ENCODE results near the gene TGFBR2.

TGFBR2 gene

DNA sequence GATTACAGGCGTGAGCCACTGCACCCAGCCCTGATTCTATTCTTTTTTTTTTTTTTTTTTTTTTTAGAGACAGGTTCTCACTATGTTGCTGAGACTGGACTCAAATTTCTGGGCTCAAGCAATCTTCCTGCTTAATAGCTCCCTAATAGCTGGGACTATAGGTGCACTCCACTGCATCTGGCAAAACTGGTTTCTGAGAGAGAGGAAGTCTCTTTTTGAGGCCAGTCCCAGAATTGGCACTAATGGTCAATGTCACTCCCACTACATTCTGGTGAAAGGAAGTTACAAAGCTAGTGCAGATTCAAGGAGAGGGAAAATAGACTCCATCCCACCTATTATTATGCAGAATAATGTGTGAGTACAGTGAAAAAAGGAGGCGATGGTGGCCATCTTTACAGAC is 5.8 kb upstream of the TGFBR2 start:
- DNase-seq (ENCODE audit: low read depth in 2 of 2, low spot score in 1 of 2), result no peak

DNA sequence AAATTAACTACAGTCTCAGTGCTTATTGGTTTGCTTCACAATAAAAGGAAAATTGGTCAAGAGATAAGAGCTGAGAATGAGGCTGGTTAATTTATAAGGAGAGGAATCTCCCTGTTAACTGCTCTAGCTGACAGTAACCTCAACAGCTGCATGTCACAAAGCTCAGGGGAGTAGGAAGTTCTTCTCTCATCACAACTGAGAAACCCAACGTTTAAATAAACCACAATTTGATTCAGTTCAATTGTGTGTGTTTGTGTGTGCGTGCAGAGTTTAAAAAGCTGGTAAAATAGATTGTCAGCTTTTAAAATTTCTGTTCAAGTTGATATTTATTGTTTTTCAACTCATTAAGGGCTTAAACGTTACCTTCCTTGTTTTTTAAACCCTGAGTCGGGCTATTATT is 3.5 kb upstream of the TGFBR2 start:
- DNase-seq (ENCODE audit: low read depth in 2 of 2, low spot score in 1 of 2), result no peak

DNA sequence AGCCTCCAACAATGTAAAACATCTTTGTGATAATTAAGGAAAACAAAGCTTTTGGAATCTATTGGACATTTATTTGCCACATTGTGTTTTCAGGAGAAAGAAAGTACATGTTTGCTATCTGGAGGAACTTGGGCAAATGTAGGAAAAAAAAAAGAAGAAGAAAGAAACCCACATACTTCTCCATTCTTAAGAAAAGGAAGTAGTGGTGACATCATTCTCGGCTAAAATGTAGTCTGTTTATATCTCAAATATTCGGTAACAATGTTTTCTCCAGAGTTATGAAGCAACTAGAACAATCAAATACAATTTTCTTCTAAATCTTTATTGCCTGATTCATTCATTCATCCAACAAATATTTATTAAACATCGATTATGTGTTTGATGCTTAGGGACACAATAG is 2.3 kb upstream of the TGFBR2 start:
- DNase-seq (ENCODE audit: low read depth in 2 of 2, low spot score in 1 of 2), result no peak

DNA sequence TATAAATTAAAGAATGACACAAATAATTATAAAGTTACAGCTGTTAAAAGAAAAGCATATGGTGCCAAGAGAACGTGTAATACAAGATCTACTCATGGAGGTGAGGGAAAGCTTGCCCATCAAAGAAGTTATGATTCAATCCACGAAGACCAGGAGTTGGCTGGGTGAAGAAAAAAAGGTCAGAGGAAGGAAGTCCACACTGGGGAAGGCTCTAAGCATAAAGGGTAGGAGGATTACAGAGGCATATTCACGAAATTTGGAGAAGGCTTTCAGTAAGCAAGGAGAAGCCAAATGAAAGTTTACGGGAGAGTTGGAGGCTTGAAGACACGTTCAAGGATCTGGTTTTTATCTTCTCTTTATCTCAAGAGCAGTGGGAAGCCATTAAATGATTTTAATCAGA is 1.8 kb upstream of the TGFBR2 start:
- DNase-seq (ENCODE audit: low read depth in 2 of 2, low spot score in 1 of 2), result no peak

DNA sequence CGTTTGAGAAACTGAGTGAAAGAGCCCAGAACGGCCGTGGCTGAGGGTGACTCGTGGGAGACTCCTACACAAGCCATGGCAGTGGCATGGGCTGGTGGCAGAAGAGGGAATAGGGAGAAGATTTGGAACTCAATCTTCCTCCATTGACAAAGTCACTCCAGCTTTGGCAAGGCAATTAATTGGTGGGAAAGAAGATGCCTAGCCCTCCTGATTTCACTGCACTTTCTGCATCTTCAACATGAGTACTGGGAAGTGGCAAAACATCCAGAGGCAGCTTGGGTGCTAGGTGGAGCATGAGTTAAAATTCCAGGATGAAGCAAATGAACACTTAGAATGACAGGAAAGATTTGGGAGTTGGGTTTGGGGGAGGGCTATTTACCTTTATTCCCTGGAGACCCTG is 1.4 kb upstream of the TGFBR2 start:
- DNase-seq (ENCODE audit: low read depth in 2 of 2, low spot score in 1 of 2), result no peak

DNA sequence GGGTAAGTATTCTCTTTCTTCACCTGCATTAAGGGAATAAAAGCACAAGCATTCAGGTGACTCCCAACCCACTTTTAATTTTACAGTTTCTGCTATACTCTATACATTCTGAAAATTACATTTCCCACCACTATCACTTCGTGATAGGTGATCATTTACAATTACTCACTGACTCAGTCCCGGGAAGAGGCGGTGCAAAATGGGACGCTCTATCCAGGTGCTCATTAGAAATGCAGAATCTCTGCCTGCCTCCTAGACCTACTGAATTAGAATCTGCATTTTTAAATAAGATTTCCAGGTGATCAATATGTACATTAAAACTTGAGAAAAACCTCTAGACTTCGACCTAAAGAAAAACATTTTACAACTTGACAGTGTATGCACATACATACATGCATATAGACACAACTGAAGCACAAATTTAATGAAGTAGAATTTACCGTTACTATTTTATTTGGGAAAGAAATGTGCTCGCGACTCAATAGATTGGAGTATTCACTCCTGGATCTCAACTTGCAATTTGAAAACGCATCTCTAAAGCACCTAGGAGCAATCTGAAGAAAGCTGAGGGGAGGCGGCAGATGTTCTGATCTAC is 598 bp upstream of the TGFBR2 start:
- no peak for DNase-seq (ENCODE audit: low read depth in 2 of 2, low spot score in 1 of 2)

DNA sequence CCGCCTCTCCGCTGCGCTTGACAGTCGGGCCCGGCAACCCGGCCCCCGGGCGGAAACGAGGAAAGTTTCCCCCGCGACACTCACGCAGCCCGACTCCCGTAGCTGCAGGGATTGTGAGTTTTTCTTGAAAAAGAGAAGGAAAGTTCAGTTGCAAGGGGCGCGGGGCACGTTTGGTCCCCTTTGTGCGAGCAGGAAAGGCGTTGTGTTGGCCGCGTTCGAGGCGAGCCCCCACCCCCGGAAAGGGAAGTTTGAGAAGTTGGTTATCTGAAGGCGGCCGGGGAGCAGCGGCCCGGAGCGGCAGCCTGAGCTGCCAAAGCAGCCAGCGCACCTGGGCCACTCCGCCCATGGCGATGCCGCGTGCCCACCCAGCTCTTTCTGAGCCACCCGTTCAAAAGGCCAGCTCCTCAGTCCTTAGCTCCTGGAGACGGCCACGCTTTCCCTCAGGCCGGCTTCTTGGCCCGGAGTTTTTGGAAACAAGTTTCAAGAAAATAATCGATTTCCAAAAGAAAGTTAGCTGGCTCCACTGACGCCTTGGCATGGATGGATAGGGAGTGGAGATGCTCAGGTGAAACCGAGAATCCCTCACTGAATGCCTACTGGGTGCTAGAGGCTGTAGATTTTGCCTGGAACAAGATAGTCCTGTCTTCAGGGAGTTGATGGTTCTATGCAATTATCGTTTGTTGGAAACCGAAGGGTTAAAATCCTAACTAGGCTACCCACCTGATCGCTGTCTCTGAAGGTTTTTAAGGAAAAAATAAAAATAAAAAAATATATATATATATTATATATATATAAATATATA is 832 bp downstream of the TGFBR2 start:
- DNase-seq (ENCODE audit: low read depth in 2 of 2, low spot score in 1 of 2), result peak; percentile 39 to 56

DNA sequence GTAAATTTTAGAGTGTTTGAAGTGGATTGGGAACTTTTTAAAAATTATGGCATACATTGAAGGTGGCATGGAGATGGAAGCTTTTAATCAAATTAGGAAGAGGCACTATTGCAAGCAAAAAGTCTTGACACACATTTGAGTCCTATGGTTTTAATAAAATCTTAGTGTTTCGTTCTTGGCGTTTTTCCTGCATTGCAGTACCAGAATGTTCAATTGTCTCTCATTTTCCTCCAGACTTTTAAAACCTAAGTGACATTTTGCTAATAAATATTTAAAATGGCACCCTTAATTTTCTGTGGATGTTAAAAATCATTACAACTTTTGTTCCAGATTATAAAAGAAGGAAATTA is 2.2 kb downstream of the TGFBR2 start:
- no peak for DNase-seq (ENCODE audit: low read depth in 2 of 2, low spot score in 1 of 2)

DNA sequence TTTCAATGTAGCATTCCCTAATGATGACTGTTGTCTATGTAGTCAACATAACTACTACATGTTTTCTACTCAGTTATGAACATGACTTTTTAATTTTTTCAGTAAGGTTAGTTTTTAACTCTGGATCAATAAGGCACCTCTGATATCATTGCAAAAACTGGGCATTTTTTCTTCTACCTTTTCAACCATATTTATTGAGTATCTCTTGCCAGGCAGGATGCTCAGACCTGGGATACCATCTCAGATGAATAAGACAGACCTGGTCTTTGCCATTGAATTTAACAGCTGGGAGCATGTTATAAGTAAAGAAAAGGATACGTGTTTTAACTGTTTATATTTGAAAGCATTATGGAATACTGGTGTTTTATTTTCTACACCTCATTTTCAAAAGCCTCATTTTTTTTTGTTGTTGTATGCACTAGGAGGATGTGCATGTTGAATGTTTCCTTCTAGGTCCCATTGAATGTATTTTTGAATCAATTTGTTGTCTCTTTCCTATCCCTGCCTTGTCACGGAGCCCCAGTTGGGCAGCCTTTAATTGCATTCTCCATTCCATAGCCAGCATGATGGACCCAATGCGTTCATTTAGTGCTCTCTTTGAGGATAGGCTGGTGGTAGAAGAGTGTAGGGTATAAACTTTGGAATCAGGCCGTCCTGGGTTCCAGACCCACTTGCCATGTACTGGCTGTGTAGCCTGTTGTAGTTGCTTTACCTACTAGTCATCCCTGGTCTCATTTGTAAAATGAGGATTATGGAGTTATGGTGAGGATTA is 3.7 kb downstream of the TGFBR2 start:
- DNase-seq (ENCODE audit: low read depth in 2 of 2, low spot score in 1 of 2), result no peak

DNA sequence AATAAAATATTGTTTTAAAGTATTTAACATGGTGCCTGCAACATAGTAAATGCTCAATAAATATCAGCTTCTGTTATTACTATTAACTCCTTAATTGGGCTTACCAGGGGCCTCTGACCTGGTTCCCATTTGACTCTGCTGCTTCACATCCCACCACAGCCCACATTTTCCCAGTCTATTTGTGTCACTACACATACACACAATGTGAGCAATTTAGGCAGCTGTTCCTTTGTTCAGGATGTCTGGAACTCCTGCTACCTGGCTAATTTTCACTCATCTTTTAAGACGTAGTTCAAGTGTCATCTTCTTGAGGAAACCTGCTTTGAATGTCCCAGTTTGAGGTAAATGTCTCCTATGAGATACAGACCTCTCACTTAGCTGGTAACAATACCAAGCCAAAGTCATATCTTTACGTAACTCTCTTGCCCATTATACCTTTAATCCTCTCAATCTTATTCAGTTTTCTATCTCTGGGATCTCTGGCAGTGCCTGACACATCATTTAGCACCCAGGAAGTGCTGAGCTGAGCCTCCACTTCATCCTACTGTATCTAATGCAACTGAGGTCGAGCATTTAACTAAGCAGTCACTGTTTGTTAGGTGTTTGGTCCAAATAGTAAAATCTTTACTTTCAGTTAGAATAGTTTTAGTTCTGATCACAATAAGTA is 4.4 kb downstream of the TGFBR2 start:
- no peak for DNase-seq (ENCODE audit: low read depth in 2 of 2, low spot score in 1 of 2)

DNA sequence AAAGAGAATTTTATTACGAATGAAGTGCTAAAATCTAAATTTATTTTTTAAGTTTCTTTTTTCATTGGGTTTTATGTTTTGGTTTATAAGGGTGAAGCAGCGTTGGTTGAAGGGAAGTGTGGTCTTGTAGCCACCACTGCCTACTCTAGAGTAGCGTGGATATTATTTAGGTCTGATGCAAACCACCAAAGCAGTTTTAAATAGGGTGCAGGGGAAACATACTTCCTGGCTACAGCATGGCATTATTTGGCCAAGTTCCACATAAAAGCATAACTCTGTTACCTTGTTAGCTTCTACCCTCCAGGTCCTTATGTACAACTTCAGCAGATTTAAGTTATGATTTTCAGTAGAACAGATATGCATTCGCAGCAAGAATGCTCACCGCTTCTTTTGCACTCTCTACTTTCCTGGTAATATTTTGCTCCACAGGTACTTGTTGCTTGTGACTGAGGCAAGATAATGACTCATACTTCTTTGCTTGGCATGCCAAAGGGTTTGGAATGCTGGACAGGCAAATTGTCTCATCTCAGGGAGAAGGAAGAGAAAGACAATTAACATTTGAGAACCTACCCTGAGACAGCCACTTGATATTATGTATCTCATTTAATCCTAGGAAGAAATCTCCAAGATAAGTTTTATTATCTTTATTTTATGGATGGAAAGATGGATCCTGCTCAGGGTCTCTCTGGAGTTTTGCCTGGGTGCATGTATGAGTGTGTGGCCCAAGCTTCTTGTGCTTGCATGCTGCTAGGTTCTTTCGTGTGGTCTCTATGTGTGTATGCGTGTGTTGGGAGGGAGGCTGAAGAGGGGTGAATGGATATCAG is 5.4 kb downstream of the TGFBR2 start:
- no peak for DNase-seq (ENCODE audit: low read depth in 2 of 2, low spot score in 1 of 2)

DNA sequence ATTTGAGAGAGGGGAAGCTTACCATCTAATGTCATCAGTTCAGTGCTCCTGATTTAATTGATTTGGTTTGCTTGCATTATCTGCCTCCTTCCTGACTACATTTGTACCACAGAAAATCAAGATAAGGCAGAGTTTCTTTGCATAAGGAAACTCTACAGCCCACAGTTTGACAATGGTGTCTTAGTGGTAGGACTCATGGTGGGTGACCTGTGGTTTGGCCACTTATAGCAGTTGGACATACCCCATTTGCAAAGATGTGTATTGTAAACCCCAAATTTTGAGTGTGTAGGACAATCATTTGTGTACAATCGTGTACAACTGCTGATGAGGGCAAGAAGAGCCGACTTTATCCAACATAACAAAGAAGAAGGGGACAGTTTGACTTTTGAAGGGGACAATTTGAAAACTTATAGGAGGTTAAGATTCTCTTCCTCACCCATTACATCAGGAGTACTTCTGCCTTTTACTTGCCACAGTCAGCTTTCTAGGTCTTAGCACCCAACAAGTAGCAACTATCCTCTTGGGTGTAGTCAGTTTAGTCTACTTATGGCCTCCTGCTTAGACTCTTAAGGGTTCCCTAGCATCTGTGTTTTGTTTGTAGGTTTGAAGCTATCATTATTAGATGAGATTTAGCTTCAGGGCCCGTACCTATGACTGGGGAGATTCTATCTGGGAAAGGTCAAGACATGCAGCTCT is 6.2 kb downstream of the TGFBR2 start:
- DNase-seq (ENCODE audit: low read depth in 2 of 2, low spot score in 1 of 2), result no peak

DNA sequence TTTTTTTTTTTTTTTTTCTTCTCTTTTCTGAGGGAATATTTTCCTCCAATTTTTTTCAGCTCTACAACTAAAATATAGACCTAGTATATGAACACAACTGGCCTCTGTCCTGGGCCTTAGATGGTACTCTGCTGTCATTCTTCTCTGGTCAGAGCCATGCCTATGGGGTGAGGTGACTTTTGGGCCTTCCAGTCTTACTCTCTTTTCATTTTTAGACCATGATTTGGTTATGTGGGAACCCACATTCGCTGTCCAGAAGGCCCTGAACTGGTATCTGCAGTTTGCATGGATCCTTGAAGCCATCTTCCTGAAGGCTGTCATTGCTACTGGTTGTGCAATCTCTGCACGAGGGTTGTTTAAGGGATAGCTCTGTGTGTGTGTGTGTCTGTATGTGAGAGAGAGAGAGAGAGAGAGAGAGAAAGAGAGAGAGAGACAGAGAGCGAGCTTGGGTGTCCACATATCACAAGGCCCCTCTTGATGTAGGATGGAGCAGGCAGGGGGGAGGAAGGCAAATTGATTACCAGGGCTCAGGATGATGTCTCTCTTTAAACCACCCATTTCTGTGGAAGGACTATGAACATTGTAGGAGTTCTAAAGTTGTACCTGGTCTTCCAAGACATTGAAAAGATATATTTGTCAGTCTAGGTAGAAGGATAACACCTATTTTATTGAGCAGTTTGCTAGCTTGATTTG is 6.9 kb downstream of the TGFBR2 start:
- no peak for DNase-seq (ENCODE audit: low read depth in 2 of 2, low spot score in 1 of 2)

DNA sequence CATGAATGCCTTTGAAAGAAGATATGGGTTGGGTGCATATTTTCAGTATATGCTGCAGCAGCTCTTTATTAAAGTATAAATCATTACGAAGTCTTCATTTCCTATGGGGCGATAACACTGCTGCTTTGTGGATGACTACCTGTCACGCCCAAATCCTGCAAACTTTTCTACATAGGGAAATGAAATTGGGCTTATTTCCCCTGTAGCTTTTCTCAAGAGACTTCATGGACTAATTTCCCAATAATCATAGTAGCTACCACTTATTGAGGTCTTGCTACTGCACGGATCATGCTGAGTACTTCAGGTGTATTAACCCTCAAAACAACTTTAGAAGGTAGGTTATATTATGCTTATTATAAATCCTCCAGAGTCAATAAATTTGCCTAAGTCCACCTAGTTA is 8.0 kb downstream of the TGFBR2 start:
- no peak for DNase-seq (ENCODE audit: low read depth in 2 of 2, low spot score in 1 of 2)

DNA sequence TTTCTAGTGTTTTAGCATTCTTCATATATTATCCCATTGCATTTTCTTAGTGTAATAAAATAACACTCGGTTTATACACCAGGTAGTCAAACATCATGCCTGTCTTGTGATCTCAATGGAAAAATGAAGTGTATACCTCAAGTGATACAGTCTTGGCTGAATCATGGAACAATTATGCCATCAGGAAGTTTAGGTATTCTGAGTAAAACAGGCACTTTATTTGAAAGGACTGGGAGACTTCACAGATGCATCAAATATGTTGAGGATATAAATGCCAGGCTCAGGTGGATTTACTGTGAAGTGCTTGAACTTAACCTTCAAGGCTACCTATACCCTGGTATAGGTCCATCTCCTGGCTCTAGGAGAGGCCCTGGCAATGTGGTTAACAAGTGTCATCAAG is 8.5 kb downstream of the TGFBR2 start:
- no peak for DNase-seq (ENCODE audit: low read depth in 2 of 2, low spot score in 1 of 2)

DNA sequence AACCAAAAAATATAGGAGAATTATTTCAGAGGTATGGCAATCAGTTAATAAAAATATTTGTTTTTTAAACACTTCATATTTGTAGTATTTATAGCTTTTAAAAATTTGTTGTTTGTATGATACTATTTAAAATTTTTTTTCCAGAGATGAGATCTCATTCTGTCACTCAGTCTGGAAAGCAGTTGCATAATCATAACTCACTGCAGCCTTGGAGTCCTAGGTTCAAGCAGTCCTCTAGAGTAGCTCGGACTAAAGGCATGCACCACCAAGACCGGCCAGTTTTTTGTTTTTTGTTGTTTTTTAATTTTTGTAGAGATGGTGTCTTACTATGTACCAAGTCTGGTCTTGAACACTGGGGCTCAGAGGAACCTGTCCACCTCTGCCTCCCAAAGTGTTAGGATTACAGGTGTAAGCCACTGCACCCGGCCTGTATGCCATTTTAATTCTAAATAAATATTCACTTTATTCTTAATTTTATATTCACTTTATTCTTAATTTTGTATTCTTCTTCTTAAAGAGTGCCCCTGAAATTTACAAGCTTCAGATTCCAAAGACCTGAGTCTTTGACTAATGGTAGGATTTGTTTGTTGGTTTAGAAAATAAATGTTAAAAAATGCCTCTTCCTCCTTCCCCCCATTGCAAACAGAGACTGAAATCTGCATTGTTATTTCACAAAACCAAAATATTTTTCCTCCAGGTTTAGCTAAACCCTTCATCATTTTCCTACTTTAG is 9.4 kb downstream of the TGFBR2 start:
- no peak for DNase-seq (ENCODE audit: low read depth in 2 of 2, low spot score in 1 of 2)

DNA sequence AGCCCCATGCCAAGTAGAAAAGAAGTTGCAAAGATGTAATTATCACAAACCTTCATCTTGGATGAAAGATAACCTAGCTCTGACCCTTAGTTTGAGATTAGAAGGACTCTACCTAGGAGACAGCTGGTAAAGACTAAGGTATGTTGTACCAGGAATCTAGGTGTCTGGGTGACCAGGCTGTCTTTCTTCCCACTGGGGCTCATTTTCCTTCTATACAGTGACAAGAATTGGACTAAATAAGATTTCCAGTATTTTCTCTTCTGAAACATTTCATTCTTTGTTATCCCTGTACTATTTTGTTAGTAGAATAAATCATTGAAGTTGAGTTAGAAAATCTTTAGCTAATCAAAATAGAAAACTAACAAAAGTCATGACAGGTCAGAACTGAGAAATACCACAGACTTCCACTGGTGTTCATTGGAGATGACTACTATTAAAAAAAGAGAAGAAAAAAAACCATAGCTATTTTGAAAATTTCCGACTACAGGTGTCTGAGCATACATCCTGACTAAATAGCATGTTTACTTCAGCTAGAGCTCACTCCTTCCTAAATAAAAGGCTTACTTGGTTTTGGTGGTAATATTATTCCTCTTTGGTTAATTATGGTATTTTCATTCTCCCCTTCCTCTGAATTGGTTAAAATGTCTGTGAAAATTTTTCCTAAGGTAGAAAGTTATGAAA is 10.1 kb downstream of the TGFBR2 start:
- DNase-seq (ENCODE audit: low read depth in 2 of 2, low spot score in 1 of 2), result no peak

DNA sequence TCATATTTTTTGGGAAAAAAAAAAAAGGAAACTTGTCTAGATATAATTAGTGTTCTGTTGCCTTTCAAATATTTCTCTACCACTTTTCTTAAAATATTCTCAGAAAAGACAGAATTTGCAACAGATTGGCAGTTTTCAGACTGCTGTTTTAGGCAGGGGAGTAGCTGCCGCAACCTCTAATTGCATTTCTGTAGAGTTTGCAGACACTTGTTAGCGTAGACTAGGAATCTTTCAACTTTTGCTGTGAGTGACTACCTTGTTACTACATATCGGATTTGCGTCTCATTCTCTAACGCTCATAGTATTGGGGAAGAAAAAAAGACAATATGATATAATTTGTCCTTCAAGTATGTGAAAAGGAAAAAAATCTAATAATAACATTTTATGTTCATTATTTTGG is 10.7 kb downstream of the TGFBR2 start:
- no peak for DNase-seq (ENCODE audit: low read depth in 2 of 2, low spot score in 1 of 2)

DNA sequence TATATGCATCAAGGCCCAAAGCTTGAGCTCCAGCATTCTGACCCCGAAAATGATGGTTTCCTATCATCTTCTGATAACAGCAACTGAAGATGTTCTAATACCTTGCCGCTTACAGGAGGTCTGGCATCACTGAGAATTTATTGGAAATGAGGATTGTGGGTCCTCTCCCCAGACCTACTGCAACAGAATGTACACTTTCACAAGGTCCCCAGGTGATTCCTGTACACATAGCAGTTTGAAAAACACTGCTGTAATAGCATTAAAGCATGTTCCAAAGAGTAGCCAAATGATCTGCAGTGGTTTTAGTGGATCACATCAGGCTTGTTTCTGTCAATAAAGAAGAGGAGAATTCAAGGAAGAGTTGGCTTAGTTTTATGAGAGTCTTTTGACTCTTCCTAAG is 11.3 kb downstream of the TGFBR2 start:
- no peak for DNase-seq (ENCODE audit: low read depth in 2 of 2, low spot score in 1 of 2)
